GM21825 (cell line): ENCODE results near the gene SLC37A4.
"Not testable (repeated sequence)": the region's sequence is repeated elsewhere in the genome, so short reads cannot be mapped to it uniquely, and the experiment has no call there.

Source experiments
- ATAC-seq: cut with Tn5 transposase; IDR thresholded peaks from one replicate; pipeline ENCODE4 v1.9.1; 2021; ENCODE audit warnings: mild to moderate bottlenecking, moderate library complexity; ENCODE audit not compliant: unreplicated experiment

Gene SLC37A4

GRCh38 chr11:119042927-119043326 lies 12.2 kb upstream of the SLC37A4 start:
- ATAC-seq = no peak

- ATAC-seq = no peak
These were observed 11.3 kb upstream of the SLC37A4 start for GRCh38 chr11:119041821-119042514.

DNA sequence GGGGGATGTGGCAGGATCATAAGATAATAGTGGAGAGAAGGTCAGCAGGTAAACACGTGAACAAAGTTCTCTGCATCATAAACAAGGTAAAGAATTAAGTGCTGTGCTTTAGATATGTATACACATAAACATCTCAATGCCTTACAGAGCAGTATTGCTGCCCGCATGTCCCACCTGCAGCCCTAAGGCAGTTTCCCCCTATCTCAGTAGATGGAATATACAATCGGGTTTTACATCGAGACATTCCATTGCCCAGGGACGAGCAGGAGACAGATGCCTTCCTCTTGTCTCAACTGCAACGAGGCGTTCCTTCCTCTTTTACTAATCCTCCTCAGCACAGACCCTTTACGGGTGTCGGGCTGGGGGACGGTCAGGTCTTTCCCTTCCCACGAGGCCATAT lies 8.8 kb upstream of the SLC37A4 start:
- ATAC-seq = not testable (repeated sequence)

DNA sequence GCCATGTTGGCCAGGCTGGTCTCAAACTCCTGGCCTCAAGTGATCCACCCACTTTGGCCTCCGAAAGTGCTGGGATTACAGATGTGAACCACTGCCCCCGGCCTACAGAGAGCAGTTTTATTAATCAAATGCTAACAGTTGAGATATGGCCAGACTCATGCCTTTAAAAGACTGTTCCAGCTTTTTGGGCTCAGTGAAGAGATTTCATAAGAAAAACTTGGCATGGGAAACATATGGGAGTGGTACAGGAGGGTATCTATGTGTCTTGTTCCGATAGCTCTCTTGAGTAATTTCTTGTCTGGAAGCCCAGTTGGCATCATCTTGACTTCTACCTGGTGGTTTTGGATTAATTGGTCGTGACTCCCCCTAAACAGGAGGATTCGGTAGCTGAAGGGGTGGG lies 8.2 kb upstream of the SLC37A4 start:
- ATAC-seq = no peak

- no peak for ATAC-seq
These were observed 4.1 kb upstream of the SLC37A4 start for GRCh38 chr11:119034813-119035212.

DNA sequence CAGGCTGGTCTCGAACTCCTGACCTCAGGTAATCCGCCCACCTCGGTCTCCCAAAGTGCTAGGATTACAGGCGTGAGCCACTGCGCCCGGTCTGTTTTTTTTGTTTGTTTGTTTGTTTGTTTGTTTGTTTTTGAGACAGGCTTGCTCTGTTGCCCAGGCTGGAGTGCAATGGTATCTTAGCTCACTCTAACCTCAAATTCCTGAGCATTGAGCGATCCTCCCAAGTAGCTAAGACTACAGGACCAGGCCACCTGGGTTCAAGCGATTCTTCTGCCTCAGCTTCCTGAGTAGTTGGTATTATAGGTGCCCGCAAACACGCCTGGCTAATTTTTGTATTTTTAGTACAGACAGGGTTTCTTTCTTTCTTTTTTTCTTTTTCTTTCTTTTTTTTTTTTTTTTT lies 2.7 kb upstream of the SLC37A4 start:
- not testable (repeated sequence) for ATAC-seq

DNA sequence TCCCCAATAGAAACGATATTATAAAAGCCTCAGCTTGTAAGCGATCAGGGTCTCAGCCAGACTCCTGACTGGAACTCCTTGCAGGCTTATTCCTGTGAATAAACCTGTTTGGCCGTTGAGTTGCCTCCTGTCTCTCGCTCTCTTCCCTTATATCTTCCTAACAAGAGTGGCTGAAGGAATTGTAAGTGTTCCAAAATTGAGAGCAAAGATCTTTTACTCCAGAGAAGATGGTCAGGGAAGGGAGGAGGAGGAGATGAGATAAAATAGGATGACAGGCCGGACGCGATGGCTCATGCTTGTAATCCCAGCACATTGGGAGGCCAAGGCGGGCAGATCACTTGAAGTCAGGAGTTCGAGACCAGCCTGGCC lies 1.2 kb upstream of the SLC37A4 start:
- ATAC-seq = no peak

- ATAC-seq = no peak
These were observed 698 bp downstream of the SLC37A4 start for GRCh38 chr11:119030029-119030328.

DNA sequence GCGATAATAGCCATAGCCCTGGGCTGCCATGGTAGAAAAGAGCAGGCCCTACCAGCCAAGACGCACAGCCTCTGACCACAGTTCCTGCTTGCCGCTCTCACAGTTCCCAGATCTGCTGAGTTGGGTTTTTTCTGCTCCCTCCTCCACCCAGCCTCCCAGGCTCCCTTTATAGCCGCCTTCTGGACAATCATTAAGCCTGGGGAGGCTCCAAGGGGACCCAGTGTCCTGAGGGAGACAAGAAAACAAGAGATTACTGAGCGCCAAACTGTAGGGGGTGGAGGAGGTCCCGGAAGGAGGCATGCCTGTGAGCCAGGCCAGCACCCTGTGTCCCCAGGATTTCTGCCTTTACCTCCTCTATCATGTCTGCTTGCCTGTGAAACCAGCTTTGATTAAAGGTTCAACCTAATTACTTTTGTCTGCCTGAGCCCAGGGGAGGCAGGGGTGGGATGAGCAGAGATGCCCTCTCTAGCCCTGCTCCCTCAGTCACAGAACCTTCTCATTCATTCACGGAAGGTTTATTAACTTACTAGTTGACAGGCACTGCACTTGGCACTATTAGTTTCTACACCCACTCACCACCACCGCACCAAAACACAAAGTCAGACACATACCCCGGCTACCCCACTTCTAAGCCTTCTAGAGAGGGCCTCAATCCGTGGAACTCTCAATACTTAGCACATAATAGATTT lies 1.2 kb downstream of the SLC37A4 start:
- ATAC-seq = no peak

DNA sequence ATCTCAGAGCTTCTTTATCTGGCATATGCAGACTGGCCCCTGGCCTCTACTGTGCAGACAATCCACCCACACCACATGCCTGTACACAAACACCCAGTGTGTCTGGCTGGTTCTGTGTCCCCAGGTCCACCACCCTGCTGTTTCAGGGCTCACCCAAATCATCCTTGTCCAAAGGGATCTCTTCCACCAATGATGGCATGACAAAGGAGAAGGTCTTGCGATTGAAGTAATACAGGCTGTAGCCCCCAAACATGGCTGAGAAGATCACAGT lies 1.7 kb downstream of the SLC37A4 start:
- no peak for ATAC-seq

GRCh38 chr11:119028346-119029068 lies 2.2 kb downstream of the SLC37A4 start:
- ATAC-seq = no peak

GRCh38 chr11:119027561-119028345 lies 2.9 kb downstream of the SLC37A4 start:
- no peak for ATAC-seq

- no peak for ATAC-seq
These were observed 3.7 kb downstream of the SLC37A4 start for GRCh38 chr11:119026970-119027369.

- no peak for ATAC-seq
These were observed 4.5 kb downstream of the SLC37A4 start for GRCh38 chr11:119025978-119026766.

DNA sequence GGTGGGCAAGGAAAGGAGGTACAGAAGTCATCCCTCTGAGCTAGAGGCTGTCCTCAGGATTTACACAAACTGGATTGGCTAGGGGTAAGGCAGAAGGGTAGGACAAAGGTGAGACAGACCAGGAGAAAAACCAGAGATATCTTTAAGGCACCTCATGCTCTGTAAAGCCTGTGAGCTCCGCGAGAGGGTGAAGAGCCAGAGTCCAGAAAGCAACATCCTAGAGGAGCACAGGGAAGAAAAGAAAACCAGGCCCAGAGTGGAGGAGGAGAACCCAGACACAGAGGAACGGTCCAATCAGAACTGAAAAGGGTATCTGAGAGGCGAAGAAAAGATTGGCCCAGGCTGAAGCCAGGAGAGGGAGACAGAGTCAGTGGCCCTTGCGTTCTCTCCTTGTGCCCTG lies 5.1 kb downstream of the SLC37A4 start:
- no peak for ATAC-seq

DNA sequence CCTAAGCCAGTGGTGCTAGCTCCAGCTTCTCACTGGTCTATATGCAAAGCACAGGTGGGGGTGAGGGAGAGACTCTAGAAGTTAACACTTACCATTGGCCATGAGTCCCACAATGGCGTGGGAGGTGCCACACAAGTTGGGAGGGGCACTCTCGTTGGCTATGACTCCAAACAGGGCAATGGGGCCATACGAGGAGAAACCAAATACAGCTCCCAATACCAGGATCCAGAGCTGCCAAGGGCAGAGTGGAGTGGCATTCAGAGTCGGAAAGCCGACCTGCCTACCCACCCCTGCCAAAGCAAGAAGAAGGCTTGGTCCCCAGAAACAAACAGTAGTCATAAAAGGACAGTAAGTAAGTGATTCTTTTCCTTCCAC lies 5.6 kb downstream of the SLC37A4 start:
- ATAC-seq = no peak

DNA sequence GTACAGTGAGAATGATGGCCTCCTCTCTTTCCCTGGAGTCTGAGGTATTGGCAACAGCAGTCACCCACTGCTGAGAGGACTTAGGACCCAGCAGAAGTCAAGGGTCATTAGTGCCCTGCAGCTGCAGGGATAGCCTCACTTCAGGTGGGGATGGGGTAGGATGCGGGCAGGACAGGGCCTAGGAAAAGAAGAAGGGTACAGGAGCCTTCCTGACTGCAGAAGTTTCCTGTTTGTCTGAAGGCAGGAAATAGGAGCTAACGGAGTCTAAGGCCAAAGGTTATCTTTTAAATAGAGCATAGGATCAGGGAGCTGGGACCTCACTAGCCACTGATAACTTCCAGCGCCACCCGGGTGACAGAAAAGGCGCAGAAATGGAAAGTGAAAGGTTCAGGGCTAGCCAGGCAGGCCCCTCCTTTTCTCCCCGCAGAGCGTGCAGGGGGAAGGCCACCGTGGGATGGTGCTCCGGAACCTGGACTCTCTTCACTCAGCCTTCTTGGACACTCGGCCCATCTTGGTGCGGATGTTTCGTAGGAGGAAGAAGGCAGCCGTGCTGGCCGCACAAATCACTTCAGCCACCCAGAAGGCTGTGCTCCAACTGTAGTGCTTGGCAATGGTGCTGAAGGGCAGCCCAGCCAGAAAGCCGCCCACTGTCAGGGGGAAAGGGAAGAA lies 6.1 kb downstream of the SLC37A4 start:
- no peak for ATAC-seq

GRCh38 chr11:119023741-119024140 lies 6.9 kb downstream of the SLC37A4 start:
- ATAC-seq = no peak

- no peak for ATAC-seq
These were observed 9.0 kb downstream of the SLC37A4 start for GRCh38 chr11:119021631-119022030.

GRCh38 chr11:119019996-119020395 lies 10.7 kb downstream of the SLC37A4 start:
- no peak for ATAC-seq
